IMR-90 (cell line): ENCODE results near the gene SRSF2. TPM values are rescaled to one million over a fixed set of nuclear protein-coding genes. Genes with fewer than 3 reads are reported as not detected.
A peak's percentile ranks its signal among the peaks of the same experiment; 100 is the strongest.

Experiments
- ATAC-seq: fragments of 200-7000 bp; cut with Tn5 transposase; 2 replicates; pipeline ENCODE4 v1.9.1; 2020; ENCODE audit warnings: low read depth, mild to moderate bottlenecking, moderate library complexity
- BruUV-seq: library from RNA; stranded (reverse); fragments of 400-500 nt; replicated peaks from 2 replicates; lab custom pipeline; 2021; lab: Mats Ljungman, UMichigan
- CTCF ChIA-PET: fragments of 300-600 bp; formaldehyde crosslinking; extraction: SDS; loops from one replicate; lab custom pipeline; 2021; ENCODE audit warnings: antibody characterized with exemption; lab: Yijun Ruan, JAX
- POLR2A ChIA-PET: fragments of 300-600 bp; sonication (Branson Sonifier 250); formaldehyde crosslinking; loops from one replicate; lab custom pipeline; 2022; ENCODE audit warnings: antibody characterized with exemption; ENCODE audit not compliant: unreplicated experiment; lab: Charles Lee
- DNase-seq: peaks from one replicate; pipeline ENCODE4 v3.0.0; 2013
- H2AFZ ChIP-seq: replicated peaks from 2 replicates; pipeline ENCODE3; 2013; ENCODE audit warnings: low read length, mild to moderate bottlenecking; ENCODE audit not compliant: poor library complexity
- H2AK5ac ChIP-seq: 2 replicates; pipeline ENCODE4 v1.6.1; 2013; ENCODE audit warnings: low read depth, low read length, inconsistent platforms
- H2AK9ac ChIP-seq: replicated peaks from 2 replicates; pipeline ENCODE3; 2013; ENCODE audit warnings: mild to moderate bottlenecking, low read depth, low read length, moderate library complexity; ENCODE audit not compliant: poor library complexity
- H2BK120ac ChIP-seq: 2 replicates; pipeline ENCODE4 v1.6.1; 2013; ENCODE audit warnings: low read depth, low read length, inconsistent platforms
- H2BK15ac ChIP-seq: 3 replicates; pipeline ENCODE4 v1.6.1; 2013; ENCODE audit warnings: low read depth, low read length, inconsistent platforms
- H2BK20ac ChIP-seq: 2 replicates; pipeline ENCODE4 v1.6.1; 2013; ENCODE audit warnings: low read depth, mild to moderate bottlenecking, inconsistent platforms, low read length, moderate library complexity
- H2BK5ac ChIP-seq: 2 replicates; pipeline ENCODE4 v1.6.1; 2013; ENCODE audit warnings: mild to moderate bottlenecking, low read depth, low read length, inconsistent platforms; ENCODE audit not compliant: poor library complexity, severe bottlenecking
- H3K14ac ChIP-seq: replicated peaks from 2 replicates; pipeline ENCODE4 v1.6.1; 2013; ENCODE audit warnings: low read depth, low read length, inconsistent platforms
- H3K18ac ChIP-seq: 2 replicates; pipeline ENCODE4 v1.6.1; 2013; ENCODE audit warnings: low read depth, low read length, control low read depth
- H3K23ac ChIP-seq: 2 replicates; pipeline ENCODE4 v1.6.1; 2013; ENCODE audit warnings: low read depth, low read length, inconsistent platforms
- H3K27ac ChIP-seq: 2 replicates; pipeline ENCODE4 v1.5.1; 2013; ENCODE audit warnings: mild to moderate bottlenecking, control low read depth, low read length; ENCODE audit not compliant: insufficient read depth
- H3K27me3 ChIP-seq: 2 replicates; pipeline ENCODE4 v1.6.1; 2013; ENCODE audit warnings: low read length; ENCODE audit not compliant: control insufficient read depth, insufficient read depth
- H3K36me3 ChIP-seq: 2 replicates; pipeline ENCODE4 v1.6.1; 2013; ENCODE audit warnings: low read length, mixed read lengths; ENCODE audit not compliant: control insufficient read depth, insufficient read depth
- H3K4ac ChIP-seq: 2 replicates; pipeline ENCODE4 v1.6.1; 2013; ENCODE audit warnings: low read depth, low read length, inconsistent platforms
- H3K4me1 ChIP-seq: 2 replicates; pipeline ENCODE4 v1.6.1; 2013; ENCODE audit warnings: low read length, mixed read lengths; ENCODE audit not compliant: control insufficient read depth, insufficient read depth
- H3K4me2 ChIP-seq: 2 replicates; pipeline ENCODE4 v1.6.1; 2013; ENCODE audit warnings: low read depth, mild to moderate bottlenecking, control low read depth, low read length, moderate library complexity
- H3K4me3 ChIP-seq: 2 replicates; pipeline ENCODE4 v1.5.1; 2013; ENCODE audit warnings: low read depth, mild to moderate bottlenecking, control low read depth, low read length, moderate library complexity; ENCODE audit not compliant: insufficient read depth
- H3K56ac ChIP-seq: 2 replicates; pipeline ENCODE4 v1.6.1; 2013; ENCODE audit warnings: low read length, inconsistent platforms; ENCODE audit not compliant: insufficient read depth; ENCODE audit errors: extremely low read depth
- H3K79me1 ChIP-seq, 2 experiments: 2 replicates each; pipeline ENCODE4 v1.6.1; 2013; ENCODE audit warnings: low read length in 2 of 2, inconsistent platforms in 1 of 2, low read depth in 1 of 2
- H3K9ac ChIP-seq: 2 replicates; pipeline ENCODE4 v1.6.1; 2013; ENCODE audit warnings: low read depth, low read length, control low read depth
- H3K9me1 ChIP-seq: 2 replicates; pipeline ENCODE4 v1.6.1; 2013; ENCODE audit warnings: low read length, inconsistent platforms; ENCODE audit not compliant: insufficient read depth
- H3K9me3 ChIP-seq: 2 replicates; pipeline ENCODE4 v1.6.1; 2013; ENCODE audit warnings: low read length; ENCODE audit not compliant: control insufficient read depth, insufficient read depth
- H4K20me1 ChIP-seq: 2 replicates; pipeline ENCODE4 v1.6.1; 2013; ENCODE audit warnings: low read length, inconsistent platforms; ENCODE audit not compliant: insufficient read depth
- H4K5ac ChIP-seq: 2 replicates; pipeline ENCODE4 v1.6.1; 2013; ENCODE audit warnings: mild to moderate bottlenecking, low read depth, low read length, control low read depth
- H4K8ac ChIP-seq, 2 experiments: 2 replicates each; pipeline ENCODE4 v1.6.1; 2013; ENCODE audit warnings: low read depth in 2 of 2, low read length in 2 of 2, control low read depth in 1 of 2, inconsistent platforms in 1 of 2
- H4K91ac ChIP-seq: 2 replicates; pipeline ENCODE4 v1.6.1; 2013; ENCODE audit warnings: low read depth, low read length, inconsistent platforms; ENCODE audit not compliant: insufficient read depth
- BHLHE40 ChIP-seq: fragments of 150-350 bp; IDR thresholded peaks from 2 replicates; pipeline ENCODE4 v1.6.1; 2016; ENCODE audit warnings: mild to moderate bottlenecking, low read depth, low read length
- CHD1 ChIP-seq: IDR thresholded peaks from 2 replicates; pipeline ENCODE4 v1.6.1; 2012; ENCODE audit warnings: low read depth, low read length, improper control_type of control experiment
- MAFK ChIP-seq: IDR thresholded peaks from 2 replicates; pipeline ENCODE4 v1.6.1; 2012; ENCODE audit warnings: low read depth, low read length, improper control_type of control experiment
- MXI1 ChIP-seq: IDR thresholded peaks from 2 replicates; pipeline ENCODE4 v1.6.1; 2012; ENCODE audit warnings: low read depth, mild to moderate bottlenecking, low read length, moderate library complexity, borderline replicate concordance
- POLR2A ChIP-seq: IDR thresholded peaks from 2 replicates; pipeline ENCODE4 v1.6.1; 2012; ENCODE audit warnings: mild to moderate bottlenecking, low read depth, low read length
- RCOR1 ChIP-seq: IDR thresholded peaks from 2 replicates; pipeline ENCODE4 v1.6.1; 2012; ENCODE audit warnings: mild to moderate bottlenecking, low read length, improper control_type of control experiment; ENCODE audit not compliant: insufficient replicate concordance
- RFX5 ChIP-seq: IDR thresholded peaks from 2 replicates; pipeline ENCODE4 v1.8.0; 2012; ENCODE audit warnings: low read depth, mild to moderate bottlenecking, low read length, moderate library complexity
- WGBS, 2 experiments: methylation state at CpG; one replicate each; pipeline versions ENCODE4 v1.1.5 to v1.1.7; 2013; ENCODE audit warnings: missing lambda C conversion rate in 2 of 2; ENCODE audit not compliant: insufficient read length in 1 of 2; ENCODE audit errors: extremely low coverage in 2 of 2; 5-methylcytosine and 5-hydroxymethylcytosine counted together
- dilution Hi-C: fragments of 300-500 bp; cut with HindIII; formaldehyde crosslinking; loops from one replicate; pipeline ENCODE4 v1.14.3; 2018; ENCODE audit warnings: low sequenced_read_pairs; ENCODE audit not compliant: unreplicated experiment
- in situ Hi-C: fragments of 300-500 bp; cut with MboI; formaldehyde crosslinking; loops from 3 replicates; pipeline ENCODE4 v1.14.3; 2019; ENCODE audit warnings: low sequenced_read_pairs, inconsistent platforms, mixed read lengths
- intact Hi-C: fragments of 100-400 bp; cut with micrococcal nuclease; formaldehyde crosslinking; loops from 2 replicates; pipeline ENCODE4 v1.10.0; 2022
- polyA plus RNA-seq, 3 experiments: library from polyadenylated mRNA; depleted of rRNA; stranded (reverse); fragments of >200 nt; gene quantifications; 2 replicates each; pipeline ENCODE4 v1.2.3, GENCODE V29; 2012; ENCODE audit warnings: low replicate concordance in 1 of 3
- total RNA-seq: library from RNA; depleted of rRNA; stranded (reverse); fragments of >200 nt; gene quantifications from 2 replicates; pipeline ENCODE4 v1.2.3, GENCODE V29; 2012
- TF ChIP-seq, protein P1 (sequence below): fragments of 150-350 bp; IDR thresholded peaks from 2 replicates; pipeline ENCODE4 v1.6.1; 2016; ENCODE audit warnings: low read depth, mild to moderate bottlenecking, low read length, moderate library complexity, borderline replicate concordance
- TF ChIP-seq, protein P2 (sequence below): fragments of 150-350 bp; IDR thresholded peaks from 2 replicates; pipeline ENCODE4 v1.6.1; 2017; ENCODE audit warnings: mild to moderate bottlenecking, antibody characterized with exemption, low read length, low read depth
- TF ChIP-seq, protein P3 (sequence below): conservative IDR thresholded peaks from 2 replicates; pipeline ENCODE4 v1.5.1; 2012; ENCODE audit warnings: mild to moderate bottlenecking, low read depth, low read length, improper control_type of control experiment

Gene SRSF2
- total and polyA plus RNA-seq, 2 of the 4 experiments (the other 2 are of a cell fraction) = 98.0 to 296 TPM

DNA sequence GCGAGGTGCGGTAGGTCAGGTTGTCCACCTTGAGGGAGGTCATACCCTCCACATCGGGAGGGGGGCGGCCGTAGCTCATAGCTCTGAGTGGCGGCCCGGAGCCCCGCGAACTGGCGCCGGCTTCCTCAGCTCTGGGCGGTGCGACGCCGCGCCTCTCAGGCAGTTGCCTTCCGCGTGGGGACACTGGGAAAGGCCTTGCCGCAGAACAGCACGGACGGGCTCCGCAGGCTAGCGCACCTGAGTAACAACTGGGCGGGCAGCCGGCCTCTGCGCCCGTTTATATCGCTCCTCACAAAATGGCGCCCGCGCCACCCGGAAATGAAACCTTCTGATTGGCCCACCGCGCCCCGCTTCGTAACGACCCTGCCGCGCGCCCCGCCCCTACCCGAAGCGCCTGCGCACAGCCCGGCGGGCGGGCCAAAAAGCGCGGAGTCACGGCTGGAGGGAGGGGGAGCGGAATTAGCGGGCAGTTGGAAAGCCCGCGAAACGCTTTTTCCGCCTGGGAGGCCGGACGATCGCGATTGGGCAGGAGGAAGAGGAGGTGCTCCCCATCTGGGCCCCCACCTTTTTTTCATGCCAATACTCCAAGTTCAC is at the start of gene SRSF2 (continued):
- TF ChIP-seq, protein P1, sequence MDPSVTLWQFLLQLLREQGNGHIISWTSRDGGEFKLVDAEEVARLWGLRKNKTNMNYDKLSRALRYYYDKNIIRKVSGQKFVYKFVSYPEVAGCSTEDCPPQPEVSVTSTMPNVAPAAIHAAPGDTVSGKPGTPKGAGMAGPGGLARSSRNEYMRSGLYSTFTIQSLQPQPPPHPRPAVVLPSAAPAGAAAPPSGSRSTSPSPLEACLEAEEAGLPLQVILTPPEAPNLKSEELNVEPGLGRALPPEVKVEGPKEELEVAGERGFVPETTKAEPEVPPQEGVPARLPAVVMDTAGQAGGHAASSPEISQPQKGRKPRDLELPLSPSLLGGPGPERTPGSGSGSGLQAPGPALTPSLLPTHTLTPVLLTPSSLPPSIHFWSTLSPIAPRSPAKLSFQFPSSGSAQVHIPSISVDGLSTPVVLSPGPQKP = no peak
- no peak for TF ChIP-seq RCOR1
- peak; percentile 62 for TF ChIP-seq MXI1
- no peak for TF ChIP-seq RFX5
- peak; percentile 76 for TF ChIP-seq CHD1

DNA sequence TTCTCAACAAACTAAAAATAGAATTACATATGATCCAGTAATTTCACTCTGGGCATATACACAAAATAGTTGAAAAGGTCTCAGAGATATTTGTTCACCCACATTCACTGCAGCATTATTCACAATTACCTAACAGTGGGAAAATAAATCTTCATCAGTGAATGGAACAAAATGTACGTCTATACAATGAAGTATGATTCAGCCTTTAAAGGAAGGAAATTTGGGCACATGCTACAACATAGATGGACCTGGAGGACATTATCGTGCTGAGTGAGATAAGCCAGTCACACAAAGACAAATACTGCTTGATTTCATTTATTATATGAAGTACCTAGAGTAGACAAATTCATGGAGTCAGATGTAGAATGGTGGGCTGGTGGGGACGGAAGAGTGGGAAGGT is 47.8 kb upstream of the SRSF2 start:
- Histone ChIP-seq H2AK9ac (no peak overlapping the region), H3K4me3 (no peak overlapping the region), H4K20me1 (no peaks in the 10 kb centered on the region), H3K14ac (no peak overlapping the region), H2BK120ac (no peak overlapping the region), H3K4me1 (no peaks in the 10 kb centered on the region), H3K9me3 (no peaks in the 10 kb centered on the region), H4K8ac (no peak overlapping the region), H4K5ac (no peak overlapping the region), H3K9ac (no peak overlapping the region), H4K91ac (no peak overlapping the region), H2AK5ac (no peak overlapping the region), H2BK5ac (no peak overlapping the region), H3K4me2 (no peak overlapping the region), H2BK15ac (no peak overlapping the region), H3K27me3 (no peaks in the 10 kb centered on the region), H3K79me1 (no peaks in the 10 kb centered on the region), H2BK20ac (no peak overlapping the region), H3K18ac (no peak overlapping the region), H3K4ac (no peak overlapping the region), H3K27ac (no peak overlapping the region), H2AFZ (no peak overlapping the region), H3K23ac (no peak overlapping the region), H3K56ac (no peak overlapping the region), H3K36me3 (peaks cover 11% of the 10 kb centered on the region), H3K9me1 (0 out of 2 replicates have a peak, but pooled peaks cover 3% of the 10 kb centered on the region)
- DNase-seq (no peak), ATAC-seq (no peak)
- in situ Hi-C loops = no loop called here
- dilution Hi-C loops = no loop called here
- ChIA-PET POLR2A (no interaction called here), CTCF (no interaction called here)
- intact Hi-C loops = no loop called here
- WGBS, 2 experiments = no CpG with 5 or more reads among the region's 3 CpGs
- no TSS peak for BruUV-seq
- TF ChIP-seq BHLHE40 = no peak
- TF ChIP-seq CHD1 = no peak
- TF ChIP-seq MAFK = no peak
- TF ChIP-seq, protein P1 = no peak
- TF ChIP-seq, protein P2, sequence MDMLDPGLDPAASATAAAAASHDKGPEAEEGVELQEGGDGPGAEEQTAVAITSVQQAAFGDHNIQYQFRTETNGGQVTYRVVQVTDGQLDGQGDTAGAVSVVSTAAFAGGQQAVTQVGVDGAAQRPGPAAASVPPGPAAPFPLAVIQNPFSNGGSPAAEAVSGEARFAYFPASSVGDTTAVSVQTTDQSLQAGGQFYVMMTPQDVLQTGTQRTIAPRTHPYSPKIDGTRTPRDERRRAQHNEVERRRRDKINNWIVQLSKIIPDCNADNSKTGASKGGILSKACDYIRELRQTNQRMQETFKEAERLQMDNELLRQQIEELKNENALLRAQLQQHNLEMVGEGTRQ = no peak
- TF ChIP-seq RFX5 = no peak
- TF ChIP-seq RCOR1 = no peak
- TF ChIP-seq, protein P3, sequence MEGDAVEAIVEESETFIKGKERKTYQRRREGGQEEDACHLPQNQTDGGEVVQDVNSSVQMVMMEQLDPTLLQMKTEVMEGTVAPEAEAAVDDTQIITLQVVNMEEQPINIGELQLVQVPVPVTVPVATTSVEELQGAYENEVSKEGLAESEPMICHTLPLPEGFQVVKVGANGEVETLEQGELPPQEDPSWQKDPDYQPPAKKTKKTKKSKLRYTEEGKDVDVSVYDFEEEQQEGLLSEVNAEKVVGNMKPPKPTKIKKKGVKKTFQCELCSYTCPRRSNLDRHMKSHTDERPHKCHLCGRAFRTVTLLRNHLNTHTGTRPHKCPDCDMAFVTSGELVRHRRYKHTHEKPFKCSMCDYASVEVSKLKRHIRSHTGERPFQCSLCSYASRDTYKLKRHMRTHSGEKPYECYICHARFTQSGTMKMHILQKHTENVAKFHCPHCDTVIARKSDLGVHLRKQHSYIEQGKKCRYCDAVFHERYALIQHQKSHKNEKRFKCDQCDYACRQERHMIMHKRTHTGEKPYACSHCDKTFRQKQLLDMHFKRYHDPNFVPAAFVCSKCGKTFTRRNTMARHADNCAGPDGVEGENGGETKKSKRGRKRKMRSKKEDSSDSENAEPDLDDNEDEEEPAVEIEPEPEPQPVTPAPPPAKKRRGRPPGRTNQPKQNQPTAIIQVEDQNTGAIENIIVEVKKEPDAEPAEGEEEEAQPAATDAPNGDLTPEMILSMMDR = no peak
- TF ChIP-seq POLR2A = no peak
